Measurements from ENCODE around the gene PAK6.

The PAK6 gene

GRCh38 chr15:40256638-40257235 is 17.9 kb downstream of the PAK6 start:
- DNase-seq (ENCODE audit: low spot score): no peak

GRCh38 chr15:40257656-40258450 is 19.0 kb downstream of the PAK6 start:
- no peak for DNase-seq (ENCODE audit: low spot score)

- DNase-seq (ENCODE audit: low spot score): no peak
These were observed 19.7 kb downstream of the PAK6 start for GRCh38 chr15:40258544-40258943.

GRCh38 chr15:40259021-40259420 is 20.2 kb downstream of the PAK6 start:
- DNase-seq (ENCODE audit: low spot score): no peak

- peak; percentile 49 for DNase-seq (ENCODE audit: low spot score)
These were observed 24.3 kb downstream of the PAK6 start for GRCh38 chr15:40263024-40263754.

- DNase-seq (ENCODE audit: low spot score): no peak
These were observed 25.7 kb downstream of the PAK6 start for GRCh38 chr15:40264321-40265153.

- no peak for DNase-seq (ENCODE audit: low spot score)
These were observed 26.5 kb downstream of the PAK6 start for GRCh38 chr15:40265355-40265754.

GRCh38 chr15:40265875-40266274 is 27.0 kb downstream of the PAK6 start:
- no peak for DNase-seq (ENCODE audit: low spot score)

- DNase-seq (ENCODE audit: low spot score): peak; percentile 96
These were observed 28.0 kb downstream of the PAK6 start for GRCh38 chr15:40266828-40267304.

GRCh38 chr15:40267670-40268069 is 28.8 kb downstream of the PAK6 start:
- DNase-seq (ENCODE audit: low spot score): no peak

- DNase-seq (ENCODE audit: low spot score): no peak
These were observed 30.7 kb downstream of the PAK6 start for GRCh38 chr15:40269604-40270003.

- DNase-seq (ENCODE audit: low spot score): no peak
These were observed 31.6 kb downstream of the PAK6 start for GRCh38 chr15:40270246-40270995.

- DNase-seq (ENCODE audit: low spot score): no peak
These were observed 33.0 kb downstream of the PAK6 start for GRCh38 chr15:40271685-40272484.

- DNase-seq (ENCODE audit: low spot score): no peak
These were observed 33.7 kb downstream of the PAK6 start for GRCh38 chr15:40272485-40273056.

- DNase-seq (ENCODE audit: low spot score): no peak
These were observed 34.6 kb downstream of the PAK6 start for GRCh38 chr15:40273428-40273827.

- peak; percentile 91 for DNase-seq (ENCODE audit: low spot score)
These were observed 35.7 kb downstream of the PAK6 start for GRCh38 chr15:40274350-40275274.

GRCh38 chr15:40275523-40275922 is 36.7 kb downstream of the PAK6 start:
- no peak for DNase-seq (ENCODE audit: low spot score)

GRCh38 chr15:40275954-40276353 is 37.1 kb downstream of the PAK6 start:
- no peak for DNase-seq (ENCODE audit: low spot score)

GRCh38 chr15:40276927-40277326 is 38.1 kb downstream of the PAK6 start:
- no peak for DNase-seq (ENCODE audit: low spot score)
